PC-3 (cell line): ENCODE results near the gene HEYL.

Experiments used
- CTCF ChIP-seq: fragments of 300-600 bp; sonication (generic); conservative IDR thresholded peaks from 2 replicates; pipeline ENCODE4 v1.5.1; 2017; ENCODE audit warnings: antibody characterized with exemption, low read depth, mild to moderate bottlenecking, low read length
- EZH2 ChIP-seq: fragments of 300-600 bp; sonication (generic); IDR thresholded peaks from one replicate; pipeline ENCODE4 v1.6.1; 2017; ENCODE audit warnings: antibody characterized with exemption, mild to moderate bottlenecking, low read length; ENCODE audit not compliant: unreplicated experiment
- EZH2phosphoT487 ChIP-seq: fragments of 300-600 bp; sonication (generic); IDR thresholded peaks from 2 replicates; pipeline ENCODE4 v1.6.1; 2018; ENCODE audit warnings: mild to moderate bottlenecking, antibody characterized with exemption, low read length, borderline replicate concordance

GRCh38 chr1:39677645-39678044 is 38.2 kb upstream of the HEYL start:
- TF ChIP-seq CTCF (no peak), EZH2 (no peak), EZH2phosphoT487 (no peak)
